Glomerular endothelial cell (primary cell): ENCODE data around the gene ELAPOR1. TPM values are rescaled to one million over a fixed set of nuclear protein-coding genes. Genes with fewer than 3 reads are reported as not detected.

ENCODE experiments used
- total RNA-seq: library from RNA; depleted of rRNA; stranded (reverse); fragments of >200 nt; gene quantifications from 2 replicates; pipeline ENCODE4 v1.2.3, GENCODE V29; 2015

The ELAPOR1 gene
- total RNA-seq, 1 donor from 2014 or later = 0.41 TPM

Other genes starting within 250 kb of the ELAPOR1 start
- gene GPSM2, start 237.1 kb upstream of the ELAPOR1 start, total RNA-seq = 6.8 and 8.5 TPM in 2 replicates
- gene CLCC1, start 150.6 kb upstream of the ELAPOR1 start, total RNA-seq = 19.5 and 19.7 TPM in 2 replicates
- gene WDR47, start 72.0 kb upstream of the ELAPOR1 start, total RNA-seq = 18.3 and 25.2 TPM in 2 replicates
- 34.6 and 48.0 TPM in 2 replicates for gene TAF13, start 38.1 kb upstream of the ELAPOR1 start, total RNA-seq
- 10.8 and 16.9 TPM in 2 replicates for gene TMEM167B, start 23.4 kb upstream of the ELAPOR1 start, total RNA-seq
- 153 and 156 TPM in 2 replicates for gene SARS1, start 99.8 kb downstream of the ELAPOR1 start, total RNA-seq
- 4.3 and 5.1 TPM in 2 replicates for gene CELSR2, start 135.4 kb downstream of the ELAPOR1 start, total RNA-seq
- gene PSRC1, start 169.0 kb downstream of the ELAPOR1 start, total RNA-seq = 6.9 and 10.5 TPM in 2 replicates
- not detected in 2 replicates for gene MYBPHL, start 192.9 kb downstream of the ELAPOR1 start, total RNA-seq